HepG2 (cell line): Measurements from ENCODE around the gene UBE2H. TPM values are rescaled to one million over a fixed set of nuclear protein-coding genes. Genes with fewer than 3 reads are reported as not detected.

Experiments used
- ATAC-seq: fragments of 200-7000 bp; cut with Tn5 transposase; 3 replicates; pipeline ENCODE4 v1.9.1; 2020; ENCODE audit warnings: mild to moderate bottlenecking, moderate library complexity
- BruUV-seq: library from RNA; stranded (reverse); fragments of 400-500 nt; replicated peaks from 2 replicates; lab custom pipeline; 2021; lab: Mats Ljungman, UMichigan
- CTCF ChIA-PET: fragments of 300-600 bp; formaldehyde crosslinking; extraction: SDS; loops from one replicate; lab custom pipeline; 2021; ENCODE audit warnings: low total read pairs, inconsistent platforms, low intra/inter-chr PET ratio; lab: Yijun Ruan, JAX
- POLR2A ChIA-PET: fragments of 350-600 bp; sonication (Branson Sonifier 250); formaldehyde crosslinking; loops from one replicate; lab custom pipeline; 2020; ENCODE audit warnings: antibody characterized with exemption, inconsistent platforms; lab: Yijun Ruan, JAX
- DNase-seq: peaks from one replicate; pipeline ENCODE4 v3.0.0-alpha.2; 2015; ENCODE audit warnings: low spot score
- FAIRE-seq: peaks from 3 replicates; lab custom pipeline; 2011; peaks lifted over from hg19 to GRCh38; lab: Jason Lieb, UNC
- H2AFZ ChIP-seq: one replicate; pipeline ENCODE4 v1.6.1; 2011; ENCODE audit warnings: low read length, inconsistent platforms
- H3K27ac ChIP-seq: fragments of 300-600 bp; 3 replicates; pipeline ENCODE4 v1.8.0; 2011; ENCODE audit warnings: mixed run types, mild to moderate bottlenecking, mixed read lengths, low read length, inconsistent platforms; ENCODE audit not compliant: insufficient read depth; ENCODE audit errors: extremely low read length
- H3K27me3 ChIP-seq, 2 experiments: fragments of 200-600 bp in 1 of 2; 2 replicates in 1 of 2; 3 replicates in 1 of 2; pipeline versions ENCODE4 v1.6.0 to v1.8.0; 2011; ENCODE audit warnings: low read length in 2 of 2, mild to moderate bottlenecking in 2 of 2, moderate library complexity in 2 of 2, inconsistent platforms in 1 of 2; ENCODE audit not compliant: insufficient read depth in 2 of 2, control insufficient read depth in 1 of 2
- H3K36me3 ChIP-seq, 2 experiments: fragments of 200-600 bp in 1 of 2; replicated peaks in 1 of 2; 2 replicates in 1 of 2; 3 replicates in 1 of 2; pipeline versions ENCODE4 v1.5.1 to v1.8.0; 2011; ENCODE audit warnings: low read length in 2 of 2, inconsistent platforms in 1 of 2; ENCODE audit not compliant: insufficient read depth in 2 of 2, control insufficient read depth in 1 of 2
- H3K4me1 ChIP-seq: 2 replicates; pipeline ENCODE4 v1.5.1; 2012; ENCODE audit warnings: low read length, inconsistent platforms; ENCODE audit not compliant: insufficient read depth
- H3K4me2 ChIP-seq: 2 replicates; pipeline ENCODE4 v1.6.0; 2011; ENCODE audit warnings: low read depth, low read length, inconsistent platforms
- H3K4me3 ChIP-seq, 3 experiments: fragments of 200-600 bp in 1 of 3; sonication (generic), shearing (Covaris generic) in 1 of 3; replicated peaks in 1 of 3; 2 replicates each; pipeline ENCODE4 v1.5.1; 2011 to 2016; ENCODE audit warnings: low read length in 3 of 3, inconsistent platforms in 2 of 3, low read depth in 2 of 3, mild to moderate bottlenecking in 2 of 3, control low read depth in 1 of 3, mixed read lengths in 1 of 3; ENCODE audit not compliant: insufficient read depth in 1 of 3
- H3K79me2 ChIP-seq: one replicate; pipeline ENCODE4 v1.6.1; 2011; ENCODE audit warnings: low read length, inconsistent platforms; ENCODE audit not compliant: insufficient read depth
- H3K9ac ChIP-seq: 2 replicates; pipeline ENCODE4 v1.6.0; 2011; ENCODE audit warnings: mild to moderate bottlenecking, low read depth, low read length, inconsistent platforms; ENCODE audit not compliant: insufficient read depth
- H3K9me3 ChIP-seq: 2 replicates; pipeline ENCODE4 v1.5.1; 2012; ENCODE audit warnings: mild to moderate bottlenecking, low read length
- H4K20me1 ChIP-seq: 2 replicates; pipeline ENCODE4 v1.6.0; 2011; ENCODE audit warnings: inconsistent platforms, mild to moderate bottlenecking, low read length, moderate library complexity; ENCODE audit not compliant: insufficient read depth
- CHCHD3 ChIP-seq: sonication (generic); formaldehyde crosslinking; IDR thresholded peaks from 2 replicates; pipeline ENCODE4 v1.8.0; 2022; ENCODE audit warnings: mild to moderate bottlenecking, missing genetic modification reagents, moderate library complexity
- GATA4 ChIP-seq: sonication (generic); IDR thresholded peaks from 2 replicates; pipeline ENCODE4 v1.6.1; 2016; ENCODE audit warnings: antibody characterized with exemption, low read depth, borderline replicate concordance
- MAF1 ChIP-seq: sonication (generic); formaldehyde crosslinking; IDR thresholded peaks from 2 replicates; pipeline ENCODE4 v1.5.0; 2020; ENCODE audit warnings: missing genetic modification reagents, borderline replicate concordance
- NFYC ChIP-seq: IDR thresholded peaks from 2 replicates; pipeline ENCODE4 v1.6.1; 2016; ENCODE audit warnings: missing genetic modification reagents, missing compliant biosample characterization
- NR3C1 ChIP-seq: sonication (generic); formaldehyde crosslinking; IDR thresholded peaks from 2 replicates; pipeline ENCODE4 v1.4.0; 2020; ENCODE audit warnings: missing genetic modification reagents
- RELA ChIP-seq: sonication (generic); formaldehyde crosslinking; IDR thresholded peaks from 2 replicates; pipeline ENCODE4 v1.4.0; 2020; ENCODE audit warnings: missing genetic modification reagents
- XRCC5 ChIP-seq: fragments of 200-400 bp; formaldehyde crosslinking; optimal IDR thresholded peaks from 2 replicates; pipeline ENCODE3; 2017; ENCODE audit warnings: mild to moderate bottlenecking, low read length
- ZNF121 ChIP-seq: sonication (generic); formaldehyde crosslinking; IDR thresholded peaks from 2 replicates; pipeline ENCODE4 v1.5.0; 2020; ENCODE audit warnings: mild to moderate bottlenecking, missing genetic modification reagents
- ZNF207 ChIP-seq: fragments of 450-650 bp; IDR thresholded peaks from 2 replicates; pipeline ENCODE4 v1.6.1; 2016; ENCODE audit warnings: antibody characterized with exemption, borderline replicate concordance
- ZNF615 ChIP-seq: sonication (generic); formaldehyde crosslinking; IDR thresholded peaks from 2 replicates; pipeline ENCODE4 v1.5.0; 2020; ENCODE audit warnings: mild to moderate bottlenecking, missing genetic modification reagents, borderline replicate concordance
- ZSCAN30 ChIP-seq: sonication (generic); formaldehyde crosslinking; IDR thresholded peaks from 2 replicates; pipeline ENCODE4 v1.5.0; 2020; ENCODE audit warnings: mild to moderate bottlenecking, missing genetic modification reagents
- WGBS: methylation state at CpG from one replicate; pipeline ENCODE4 v1.1.6; 2017; ENCODE audit warnings: low lambda C conversion rate; 5-methylcytosine and 5-hydroxymethylcytosine counted together
- in situ Hi-C: cut with HindIII; loops from 2 replicates; pipeline ENCODE4 v1.10.0; 2017; ENCODE audit warnings: low pct_unique_long_range_greater_than_20kb; ENCODE audit not compliant: extremely low pct_ligation_motif_present
- intact Hi-C: fragments of 100-400 bp; cut with micrococcal nuclease; formaldehyde crosslinking; loops from one replicate; pipeline ENCODE4 v1.10.0; 2022; ENCODE audit not compliant: unreplicated experiment
- polyA plus RNA-seq, 8 experiments: library from polyadenylated mRNA; depleted of rRNA in 3 of 8; stranded (reverse) in 7 of 8; unstranded in 1 of 8; fragments of >200 nt; fragmentation: Illumina TruSeq in 4 of 8; extraction: Trizol in 4 of 8; gene quantifications; 2 replicates each; pipeline versions ENCODE4 v1.2.1 to v1.2.3, GENCODE V29; 2011 to 2016; ENCODE audit warnings: low read depth in 4 of 8, missing spikeins in 1 of 8, mixed read lengths in 1 of 8; ENCODE audit not compliant: insufficient read depth in 1 of 8
- total RNA-seq, 5 experiments: library from RNA; depleted of rRNA; stranded (reverse); fragments of >200 nt; fragmentation: Illumina TruSeq; extraction: Trizol; gene quantifications; 2 replicates each; pipeline ENCODE4 v1.2.3, GENCODE V29; 2016; ENCODE audit warnings: low read depth in 1 of 5
- TF ChIP-seq, protein P1 (sequence below): sonication (generic); formaldehyde crosslinking; IDR thresholded peaks from 2 replicates; pipeline ENCODE4 v1.5.0; 2020; ENCODE audit warnings: missing genetic modification reagents, mild to moderate bottlenecking, borderline replicate concordance
- TF ChIP-seq, protein P2 (sequence below): sonication (generic); formaldehyde crosslinking; IDR thresholded peaks from 2 replicates; pipeline ENCODE4 v1.4.0; 2020; ENCODE audit warnings: mild to moderate bottlenecking, missing genetic modification reagents
- TF ChIP-seq, protein P3 (sequence below): sonication (generic); formaldehyde crosslinking; IDR thresholded peaks from 2 replicates; pipeline ENCODE4 v1.4.0; 2020; ENCODE audit warnings: missing genetic modification reagents

Gene UBE2H
- total and polyA plus RNA-seq, 2 of the 13 experiments (the other 11 are each of a cell fraction or from before 2014, with no cell fraction given) = 15.5 to 40.1 TPM

GRCh38 chr7:129946282-129946681 lies 6.5 kb downstream of the UBE2H start (continued):
- TF ChIP-seq ZNF615 (no peak), CHCHD3 (CRISPR knock-in tag) (no peak)

GRCh38 chr7:129943352-129943751 lies 9.4 kb downstream of the UBE2H start:
- in situ Hi-C loops = no loop called here
- H3K9ac ChIP-seq = no peak overlapping the region
- peaks cover 41% of the 10 kb centered on the region for H4K20me1 ChIP-seq
- no peak overlapping the region for H3K4me2 ChIP-seq
- no peak overlapping the region for H3K27ac ChIP-seq
- 95% methylated on average over 6 of the region's 6 CpGs for WGBS
- H2AFZ ChIP-seq = no peak overlapping the region
- H3K9me3 ChIP-seq = no peaks in the 10 kb centered on the region
- BruUV-seq = no TSS peak
- H3K36me3 ChIP-seq = peaks cover 0 to 8% of the 10 kb centered on the region in 2 experiments; a peak in 2 of 5 replicates
- TF ChIP-seq GATA4 (no peak), ZNF121 (peak; percentile 52; the same call in 1 of the 2 replicates), MAF1 (CRISPR knock-in tag) (no peak)
- H3K79me2 ChIP-seq = peaks cover 66% of the 10 kb centered on the region
- H3K4me1 ChIP-seq = peaks cover 41% of the 10 kb centered on the region
- no peak for DNase-seq
- H3K4me3 ChIP-seq = no peak overlapping the region
- CTCF ChIA-PET = no interaction called here
- H3K27me3 ChIP-seq = no peaks in the 10 kb centered on the region
- ATAC-seq = no peak
- POLR2A ChIA-PET = no interaction called here
- no peak for FAIRE-seq
- intact Hi-C loops = no loop called here

- WGBS = 80% methylated on average over 2 of the region's 2 CpGs
- Histone ChIP-seq H3K4me2 (no peak overlapping the region), H3K9me3 (no peaks in the 10 kb centered on the region), H3K27ac (no peak overlapping the region), H3K4me1 (peaks cover 19% of the 10 kb centered on the region), H3K36me3 (peaks cover 0 to 5% of the 10 kb centered on the region in 2 experiments; a peak in 3 of 5 replicates), H3K27me3 (no peaks in the 10 kb centered on the region), H3K4me3 (no peak overlapping the region), H2AFZ (no peak overlapping the region), H4K20me1 (peaks cover 41% of the 10 kb centered on the region), H3K79me2 (peaks cover 46% of the 10 kb centered on the region), H3K9ac (no peak overlapping the region)
- ATAC-seq = peak; percentile 52; the same call in 2 of the 3 replicates
- ChIA-PET CTCF (no interaction called here), POLR2A (no interaction called here)
- FAIRE-seq = no peak
- intact Hi-C loops = no loop called here
- BruUV-seq = no TSS peak
- no peak for DNase-seq
- in situ Hi-C loops = no loop called here
- TF ChIP-seq NFYC (CRISPR knock-in tag) = no peak
- no peak for TF ChIP-seq NR3C1 (CRISPR knock-in tag)
- TF ChIP-seq, protein P1, sequence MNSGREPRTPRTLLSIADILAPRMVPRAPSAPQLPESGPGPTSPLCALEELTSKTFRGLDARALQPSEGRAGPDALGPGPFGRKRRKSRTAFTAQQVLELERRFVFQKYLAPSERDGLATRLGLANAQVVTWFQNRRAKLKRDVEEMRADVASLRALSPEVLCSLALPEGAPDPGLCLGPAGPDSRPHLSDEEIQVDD (CRISPR knock-in tag) = no peak
- TF ChIP-seq, protein P2, sequence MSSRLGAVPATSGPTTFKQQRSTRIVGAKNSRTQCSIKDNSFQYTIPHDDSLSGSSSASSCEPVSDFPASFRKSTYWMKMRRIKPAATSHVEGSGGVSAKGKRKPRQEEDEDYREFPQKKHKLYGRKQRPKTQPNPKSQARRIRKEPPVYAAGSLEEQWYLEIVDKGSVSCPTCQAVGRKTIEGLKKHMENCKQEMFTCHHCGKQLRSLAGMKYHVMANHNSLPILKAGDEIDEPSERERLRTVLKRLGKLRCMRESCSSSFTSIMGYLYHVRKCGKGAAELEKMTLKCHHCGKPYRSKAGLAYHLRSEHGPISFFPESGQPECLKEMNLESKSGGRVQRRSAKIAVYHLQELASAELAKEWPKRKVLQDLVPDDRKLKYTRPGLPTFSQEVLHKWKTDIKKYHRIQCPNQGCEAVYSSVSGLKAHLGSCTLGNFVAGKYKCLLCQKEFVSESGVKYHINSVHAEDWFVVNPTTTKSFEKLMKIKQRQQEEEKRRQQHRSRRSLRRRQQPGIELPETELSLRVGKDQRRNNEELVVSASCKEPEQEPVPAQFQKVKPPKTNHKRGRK (CRISPR knock-in tag) = no peak
- no peak for TF ChIP-seq GATA4
- TF ChIP-seq, protein P3, sequence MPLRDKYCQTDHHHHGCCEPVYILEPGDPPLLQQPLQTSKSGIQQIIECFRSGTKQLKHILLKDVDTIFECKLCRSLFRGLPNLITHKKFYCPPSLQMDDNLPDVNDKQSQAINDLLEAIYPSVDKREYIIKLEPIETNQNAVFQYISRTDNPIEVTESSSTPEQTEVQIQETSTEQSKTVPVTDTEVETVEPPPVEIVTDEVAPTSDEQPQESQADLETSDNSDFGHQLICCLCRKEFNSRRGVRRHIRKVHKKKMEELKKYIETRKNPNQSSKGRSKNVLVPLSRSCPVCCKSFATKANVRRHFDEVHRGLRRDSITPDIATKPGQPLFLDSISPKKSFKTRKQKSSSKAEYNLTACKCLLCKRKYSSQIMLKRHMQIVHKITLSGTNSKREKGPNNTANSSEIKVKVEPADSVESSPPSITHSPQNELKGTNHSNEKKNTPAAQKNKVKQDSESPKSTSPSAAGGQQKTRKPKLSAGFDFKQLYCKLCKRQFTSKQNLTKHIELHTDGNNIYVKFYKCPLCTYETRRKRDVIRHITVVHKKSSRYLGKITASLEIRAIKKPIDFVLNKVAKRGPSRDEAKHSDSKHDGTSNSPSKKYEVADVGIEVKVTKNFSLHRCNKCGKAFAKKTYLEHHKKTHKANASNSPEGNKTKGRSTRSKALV (CRISPR knock-in tag) = no peak
- TF ChIP-seq XRCC5 = no peak
- no peak for TF ChIP-seq ZSCAN30 (CRISPR knock-in tag)
- no peak for TF ChIP-seq RELA
- TF ChIP-seq ZNF207 = no peak
Observed at GRCh38 chr7:129940329-129940728, 12.4 kb downstream of the UBE2H start.
